Activated CD4-positive, alpha-beta T cell treated with anti-CD3 and anti-CD28 coated beads, Interleukin-2, amount 10 ng/mL, durations not matched to agents 24 days and 14 days (primary cell): Measurements from ENCODE around the gene ADAR. TPM values are rescaled to one million over a fixed set of nuclear protein-coding genes. Genes with fewer than 3 reads are reported as not detected.
"Not testable (repeated sequence)": the region's sequence is repeated elsewhere in the genome, so short reads cannot be mapped to it uniquely, and the experiment has no call there.

Experiments used
- DNase-seq: peaks from one replicate; pipeline ENCODE4 v3.0.0; 2022
- H3K27ac Mint-ChIP-seq: one replicate; pipeline ENCODE4 v1.8.0; 2022; ENCODE audit warnings: mild to moderate bottlenecking, mixed read lengths
- H3K27me3 Mint-ChIP-seq: one replicate; pipeline ENCODE4 v1.8.0; 2022; ENCODE audit warnings: mixed read lengths
- H3K36me3 Mint-ChIP-seq: one replicate; pipeline ENCODE4 v1.8.0; 2022; ENCODE audit warnings: low read depth, mild to moderate bottlenecking, mixed read lengths
- H3K4me1 Mint-ChIP-seq: one replicate; pipeline ENCODE4 v1.8.0; 2021; ENCODE audit warnings: mixed read lengths
- H3K4me3 Mint-ChIP-seq: one replicate; pipeline ENCODE4 v1.8.0; 2022; ENCODE audit warnings: mild to moderate bottlenecking, moderate library complexity, mixed read lengths
- H3K9me3 Mint-ChIP-seq: one replicate; pipeline ENCODE4 v1.8.0; 2021; ENCODE audit warnings: mixed read lengths
- intact Hi-C: fragments of 100-400 bp; cut with micrococcal nuclease; formaldehyde crosslinking; loops from one replicate; pipeline ENCODE4 v1.15.1; 2023
- total RNA-seq: library from RNA; stranded (reverse); gene quantifications from 2 replicates; pipeline ENCODE4 v1.2.3, GENCODE V29; 2022

ADAR gene
- total RNA-seq: 293 and 306 TPM in 2 replicates

- no peaks in the 10 kb centered on the region for H3K9me3 Mint-ChIP-seq
- H3K36me3 Mint-ChIP-seq: peaks cover 47% of the 10 kb centered on the region
- H3K4me3 Mint-ChIP-seq: peak within 1 kb of the TSS; percentile 92
- no peaks in the 10 kb centered on the region for H3K27me3 Mint-ChIP-seq
- peak within 1 kb of the TSS; percentile 99 for H3K27ac Mint-ChIP-seq
- peak; percentile 98 for DNase-seq
- peaks cover 72% of the 10 kb centered on the region for H3K4me1 Mint-ChIP-seq
- intact Hi-C loops: loop anchor here (1.0 to 10.0 kb wide), 3 partner anchors 49 to 383 kb away; partner anchors contain the start of gene UBAP2L
These were observed at the start of gene ADAR for GRCh38 chr1:154607609-154608396. Gene ADAR, minus strand, starts transcription at chr1:154608186. Its CDS starts 180 bp downstream, at chr1:154608006.

GRCh38 chr1:154657556-154657955 lies 49.6 kb upstream of the ADAR start:
- H3K36me3 Mint-ChIP-seq: no peaks in the 10 kb centered on the region
- intact Hi-C loops: no loop called here
- H3K4me1 Mint-ChIP-seq: no peaks in the 10 kb centered on the region
- DNase-seq: no peak
- H3K27ac Mint-ChIP-seq: no peak overlapping the region
- H3K9me3 Mint-ChIP-seq: no peaks in the 10 kb centered on the region
- H3K4me3 Mint-ChIP-seq: no peak overlapping the region
- H3K27me3 Mint-ChIP-seq: peaks cover 72% of the 10 kb centered on the region

GRCh38 chr1:154652893-154653292 lies 44.9 kb upstream of the ADAR start:
- Mint-ChIP-seq H3K27me3 (peaks cover 56% of the 10 kb centered on the region), H3K4me1 (no peaks in the 10 kb centered on the region), H3K27ac (no peak overlapping the region), H3K4me3 (no peak overlapping the region), H3K36me3 (no peaks in the 10 kb centered on the region), H3K9me3 (no peaks in the 10 kb centered on the region)
- intact Hi-C loops: no loop called here
- DNase-seq: no peak

- H3K36me3 Mint-ChIP-seq, H3K27ac Mint-ChIP-seq, H3K4me3 Mint-ChIP-seq, H3K4me1 Mint-ChIP-seq, DNase-seq, intact Hi-C loops: not testable (repeated sequence)
- Mint-ChIP-seq H3K9me3 (peaks cover 16% of the 10 kb centered on the region), H3K27me3 (peaks cover 22% of the 10 kb centered on the region)
These were observed 36.7 kb upstream of the ADAR start for GRCh38 chr1:154644724-154645123.

GRCh38 chr1:154641534-154641933 lies 33.5 kb upstream of the ADAR start:
- DNase-seq: no peak
- intact Hi-C loops: no loop called here
- Mint-ChIP-seq H3K4me1 (peaks cover 3% of the 10 kb centered on the region), H3K4me3 (no peak overlapping the region), H3K36me3 (no peaks in the 10 kb centered on the region), H3K27me3 (peaks cover 40% of the 10 kb centered on the region), H3K9me3 (peaks cover 20% of the 10 kb centered on the region), H3K27ac (no peak overlapping the region)

GRCh38 chr1:154639876-154640275 lies 31.9 kb upstream of the ADAR start:
- Mint-ChIP-seq H3K4me3 (no peak overlapping the region), H3K36me3 (no peaks in the 10 kb centered on the region), H3K4me1 (peaks cover 3% of the 10 kb centered on the region), H3K9me3 (peaks cover 20% of the 10 kb centered on the region), H3K27me3 (peaks cover 54% of the 10 kb centered on the region), H3K27ac (no peak overlapping the region)
- no peak for DNase-seq
- intact Hi-C loops: no loop called here

GRCh38 chr1:154635171-154635570 lies 27.2 kb upstream of the ADAR start:
- Mint-ChIP-seq H3K4me1 (no peaks in the 10 kb centered on the region), H3K4me3 (no peak overlapping the region), H3K36me3 (no peaks in the 10 kb centered on the region), H3K27ac (no peak overlapping the region), H3K9me3 (peaks cover 4% of the 10 kb centered on the region), H3K27me3 (peaks cover 54% of the 10 kb centered on the region)
- DNase-seq: no peak
- intact Hi-C loops: no loop called here

GRCh38 chr1:154629675-154630073 lies 21.7 kb upstream of the ADAR start:
- no peak overlapping the region for H3K27ac Mint-ChIP-seq
- peaks cover 21% of the 10 kb centered on the region for H3K4me1 Mint-ChIP-seq
- peaks cover 22% of the 10 kb centered on the region for H3K27me3 Mint-ChIP-seq
- H3K36me3 Mint-ChIP-seq: peaks cover 15% of the 10 kb centered on the region
- peaks cover 3% of the 10 kb centered on the region for H3K9me3 Mint-ChIP-seq
- intact Hi-C loops: no loop called here
- no peak for DNase-seq
- no peak overlapping the region for H3K4me3 Mint-ChIP-seq

GRCh38 chr1:154629061-154629674 lies 21.2 kb upstream of the ADAR start:
- Mint-ChIP-seq H3K4me1 (peaks cover 23% of the 10 kb centered on the region), H3K4me3 (peak overlapping the region; percentile 59), H3K27ac (peak overlapping the region; percentile 65), H3K36me3 (peaks cover 17% of the 10 kb centered on the region), H3K27me3 (peaks cover 22% of the 10 kb centered on the region), H3K9me3 (peaks cover 3% of the 10 kb centered on the region)
- intact Hi-C loops: no loop called here
- peak; percentile 54 for DNase-seq

- intact Hi-C loops: no loop called here
These were observed 20.1 kb upstream of the ADAR start for GRCh38 chr1:154628121-154628405.

GRCh38 chr1:154627257-154628120 lies 19.5 kb upstream of the ADAR start:
- Mint-ChIP-seq H3K4me1 (peaks cover 35% of the 10 kb centered on the region), H3K4me3 (peak overlapping the region; percentile 98), H3K9me3 (peaks cover 3% of the 10 kb centered on the region), H3K27ac (peak overlapping the region; percentile 99), H3K36me3 (peaks cover 26% of the 10 kb centered on the region), H3K27me3 (peaks cover 18% of the 10 kb centered on the region)
- DNase-seq: peak; percentile 97
- intact Hi-C loops: loop anchor here (1.0 kb wide), 1 partner anchor 18 kb away; no protein-coding TSS in a partner anchor

More at GRCh38 chr1:154628121-154628405, 20.1 kb upstream of the ADAR start:
- Mint-ChIP-seq H3K4me1 (peaks cover 29% of the 10 kb centered on the region), H3K27ac (peak overlapping the region; percentile 99), H3K9me3 (peaks cover 3% of the 10 kb centered on the region), H3K4me3 (peak overlapping the region; percentile 98), H3K36me3 (peaks cover 20% of the 10 kb centered on the region), H3K27me3 (peaks cover 18% of the 10 kb centered on the region)
- no peak for DNase-seq

GRCh38 chr1:154626456-154627256 lies 18.7 kb upstream of the ADAR start:
- peak overlapping the region; percentile 99 for H3K27ac Mint-ChIP-seq
- DNase-seq: peak; percentile 56
- intact Hi-C loops: loop anchor here (1.0 kb wide), 1 partner anchor 17 kb away; no protein-coding TSS in a partner anchor
- peaks cover 30% of the 10 kb centered on the region for H3K36me3 Mint-ChIP-seq
- peaks cover 3% of the 10 kb centered on the region for H3K9me3 Mint-ChIP-seq
- H3K4me1 Mint-ChIP-seq: peaks cover 41% of the 10 kb centered on the region
- peak overlapping the region; percentile 98 for H3K4me3 Mint-ChIP-seq
- H3K27me3 Mint-ChIP-seq: peaks cover 10% of the 10 kb centered on the region
